Colonic mucosa (tissue), 4 donors: ENCODE data around the gene UCP2. TPM values are rescaled to one million over a fixed set of nuclear protein-coding genes. Genes with fewer than 3 reads are reported as not detected.

ENCODE experiments used
- DNase-seq: peaks from one replicate; pipeline ENCODE4 v3.0.0-alpha.2; 2020
- H3K27ac ChIP-seq: fragments of 200-600 bp; one replicate; pipeline ENCODE4 v1.8.0; 2021
- H3K27me3 ChIP-seq: fragments of 200-600 bp; one replicate; pipeline ENCODE4 v1.8.0; 2021
- H3K36me3 ChIP-seq: fragments of 200-600 bp; one replicate; pipeline ENCODE4 v1.8.0; 2021
- H3K4me1 ChIP-seq: fragments of 200-600 bp; one replicate; pipeline ENCODE4 v1.8.0; 2021; ENCODE audit warnings: mild to moderate bottlenecking
- H3K4me3 ChIP-seq: fragments of 200-600 bp; one replicate; pipeline ENCODE4 v1.8.0; 2021
- H3K9ac ChIP-seq, 2 donors: one replicate each; pipeline ENCODE4 v1.7.0; 2013; ENCODE audit warnings: control low read depth in 2 of 2, low read depth in 2 of 2, low read length in 2 of 2
- H3K9me3 ChIP-seq: fragments of 200-600 bp; one replicate; pipeline ENCODE4 v1.8.0; 2021
- CTCF ChIP-seq: fragments of 200-600 bp; IDR thresholded peaks from one replicate; pipeline ENCODE4 v1.8.0; 2022; ENCODE audit warnings: antibody characterized with exemption, mild to moderate bottlenecking
- intact Hi-C: fragments of 100-400 bp; cut with DNase I; formaldehyde crosslinking; loops from one replicate; pipeline ENCODE4 v1.14.1; 2022
- total RNA-seq, 2 donors: library from RNA; stranded (reverse); fragmentation: NEBNext Ultra II Directional in 1 of 2; extraction: Animal tissue kit (Norgen Biotek cat#: 25700) in 1 of 2; gene quantifications; one replicate each; pipeline ENCODE4 v1.2.1, GENCODE V29; 2021
- donor health status: healthy.
- donor health status: DM: no; HTN: no; CAD: no.
- donor health status: DM: no; HTN: no; CAD: no.

Gene UCP2
- total RNA-seq, 2 donors from 2014 or later = 43.0 to 64.0 TPM

- intact Hi-C loops = no loop called here
- Histone ChIP-seq H3K36me3 (peaks cover 18% of the 10 kb centered on the region), H3K4me1 (peaks cover 7% of the 10 kb centered on the region), H3K9me3 (no peaks in the 10 kb centered on the region), H3K4me3 (no peak overlapping the region), H3K27me3 (no peaks in the 10 kb centered on the region), H3K27ac (no peak overlapping the region), H3K9ac (no peak overlapping the region)
- no peak for TF ChIP-seq CTCF
- DNase-seq = no peak
Observed at GRCh38 chr11:73972620-73973449, 9.8 kb downstream of the UCP2 start.

- H3K9me3 ChIP-seq = no peaks in the 10 kb centered on the region
- no peak for DNase-seq
- intact Hi-C loops = no loop called here
Observed at GRCh38 chr11:73972187-73972586, 10.5 kb downstream of the UCP2 start.

GRCh38 chr11:73971175-73971719, 11.4 kb downstream of the UCP2 start:
- Histone ChIP-seq H3K4me3 (no peak overlapping the region), H3K9ac (no peak overlapping the region), H3K9me3 (no peaks in the 10 kb centered on the region), H3K36me3 (peaks cover 11% of the 10 kb centered on the region), H3K27me3 (no peaks in the 10 kb centered on the region), H3K4me1 (peaks cover 7% of the 10 kb centered on the region), H3K27ac (no peak overlapping the region)
- no peak for DNase-seq
- TF ChIP-seq CTCF = no peak
- intact Hi-C loops = no loop called here

More at GRCh38 chr11:73972187-73972586, 10.5 kb downstream of the UCP2 start:
- Histone ChIP-seq H3K4me3 (no peak overlapping the region), H3K4me1 (peaks cover 7% of the 10 kb centered on the region), H3K27ac (no peak overlapping the region), H3K36me3 (peaks cover 18% of the 10 kb centered on the region), H3K9ac (no peak overlapping the region), H3K27me3 (no peaks in the 10 kb centered on the region)
- no peak for TF ChIP-seq CTCF

- DNase-seq = no peak
- no peaks in the 10 kb centered on the region for H3K27me3 ChIP-seq
- intact Hi-C loops = no loop called here
- H3K9me3 ChIP-seq = no peaks in the 10 kb centered on the region
- no peak overlapping the region for H3K27ac ChIP-seq
- H3K4me1 ChIP-seq = peaks cover 7% of the 10 kb centered on the region
- no peak overlapping the region for H3K4me3 ChIP-seq
- peaks cover under 1% of the 10 kb centered on the region for H3K36me3 ChIP-seq
- no peak overlapping the region for H3K9ac ChIP-seq
- TF ChIP-seq CTCF = no peak
Observed at GRCh38 chr11:73969991-73970800, 12.4 kb downstream of the UCP2 start.

GRCh38 chr11:73969091-73969490, 13.6 kb downstream of the UCP2 start:
- H3K27me3 ChIP-seq = no peaks in the 10 kb centered on the region
- no peak overlapping the region for H3K9ac ChIP-seq
- H3K9me3 ChIP-seq = no peaks in the 10 kb centered on the region
- no peak for DNase-seq
- no peak for TF ChIP-seq CTCF
- no peak overlapping the region for H3K27ac ChIP-seq
- H3K36me3 ChIP-seq = no peaks in the 10 kb centered on the region
- no peak overlapping the region for H3K4me3 ChIP-seq
- peaks cover 7% of the 10 kb centered on the region for H3K4me1 ChIP-seq
- intact Hi-C loops = no loop called here
